ENCODE data around the gene MCTP2.

- TF ChIP-seq CTCF (IDR thresholded peaks at IDR 0.05) (no peak), POLR2AphosphoS5 (IDR thresholded peaks at IDR 0.05; ENCODE audit: low read depth, low read length) (no peak), TCF7L2 (IDR thresholded peaks at IDR 0.05; ENCODE audit: low read depth, low read length) (no peak), SIN3A (IDR thresholded peaks at IDR 0.05; ENCODE audit: borderline replicate concordance, insufficient read depth, low read depth, low read length) (no peak), REST (IDR thresholded peaks at IDR 0.05; ENCODE audit: insufficient read depth in 1 of 2, low read depth in 2 of 2, low read length in 1 of 2) (no peak)
Measured at GRCh38 chr15:94236608-94237007, 5.2 kb downstream of the MCTP2 start.

Data from Panc1 (cell line).